GM18526 (cell line): ENCODE results near the gene ANKZF1.

Experiments
- POLR2A ChIP-seq: IDR thresholded peaks from 3 replicates; pipeline ENCODE4 v1.6.1; 2011; ENCODE audit not compliant: insufficient read length; ENCODE audit errors: extremely low read depth

The ANKZF1 gene, protein sequence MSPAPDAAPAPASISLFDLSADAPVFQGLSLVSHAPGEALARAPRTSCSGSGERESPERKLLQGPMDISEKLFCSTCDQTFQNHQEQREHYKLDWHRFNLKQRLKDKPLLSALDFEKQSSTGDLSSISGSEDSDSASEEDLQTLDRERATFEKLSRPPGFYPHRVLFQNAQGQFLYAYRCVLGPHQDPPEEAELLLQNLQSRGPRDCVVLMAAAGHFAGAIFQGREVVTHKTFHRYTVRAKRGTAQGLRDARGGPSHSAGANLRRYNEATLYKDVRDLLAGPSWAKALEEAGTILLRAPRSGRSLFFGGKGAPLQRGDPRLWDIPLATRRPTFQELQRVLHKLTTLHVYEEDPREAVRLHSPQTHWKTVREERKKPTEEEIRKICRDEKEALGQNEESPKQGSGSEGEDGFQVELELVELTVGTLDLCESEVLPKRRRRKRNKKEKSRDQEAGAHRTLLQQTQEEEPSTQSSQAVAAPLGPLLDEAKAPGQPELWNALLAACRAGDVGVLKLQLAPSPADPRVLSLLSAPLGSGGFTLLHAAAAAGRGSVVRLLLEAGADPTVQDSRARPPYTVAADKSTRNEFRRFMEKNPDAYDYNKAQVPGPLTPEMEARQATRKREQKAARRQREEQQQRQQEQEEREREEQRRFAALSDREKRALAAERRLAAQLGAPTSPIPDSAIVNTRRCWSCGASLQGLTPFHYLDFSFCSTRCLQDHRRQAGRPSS

GRCh38 chr2:219229305-219230058, at the start of gene ANKZF1, which contains the start of gene ATG9A:
Gene ANKZF1, plus strand, starts transcription at chr2:219229806. Its CDS starts 452 bp downstream, at chr2:219230258.
Gene ATG9A, minus strand, starts transcription at chr2:219229636. Its CDS starts 1,612 bp downstream, at chr2:219228024.
- peak; percentile 61 for TF ChIP-seq POLR2A

GRCh38 chr2:219180961-219181360, 48.6 kb upstream of the ANKZF1 start:
- TF ChIP-seq POLR2A, result no peak

DNA sequence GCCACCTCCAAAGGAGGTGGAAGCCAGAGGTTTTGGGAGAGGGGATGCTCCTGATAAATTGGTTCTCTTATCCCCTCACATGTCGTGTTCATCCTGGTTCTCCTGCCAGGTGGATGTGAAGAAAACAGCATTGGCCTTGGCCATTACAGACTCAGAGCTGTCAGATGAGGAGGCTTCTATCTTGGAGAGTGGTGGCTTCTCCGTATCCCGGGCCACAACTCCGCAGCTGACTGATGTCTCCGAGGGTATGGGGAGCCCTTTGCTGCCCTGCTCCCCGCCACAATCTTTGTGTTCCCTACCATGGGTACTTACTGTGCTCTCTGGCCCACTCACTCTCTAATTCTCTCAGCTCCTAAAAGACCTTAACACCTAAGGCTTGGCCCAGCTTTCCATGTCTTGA, 48.1 kb upstream of the ANKZF1 start:
- TF ChIP-seq POLR2A, result no peak

GRCh38 chr2:219182331-219183150, 47.1 kb upstream of the ANKZF1 start:
- TF ChIP-seq POLR2A, result no peak

DNA sequence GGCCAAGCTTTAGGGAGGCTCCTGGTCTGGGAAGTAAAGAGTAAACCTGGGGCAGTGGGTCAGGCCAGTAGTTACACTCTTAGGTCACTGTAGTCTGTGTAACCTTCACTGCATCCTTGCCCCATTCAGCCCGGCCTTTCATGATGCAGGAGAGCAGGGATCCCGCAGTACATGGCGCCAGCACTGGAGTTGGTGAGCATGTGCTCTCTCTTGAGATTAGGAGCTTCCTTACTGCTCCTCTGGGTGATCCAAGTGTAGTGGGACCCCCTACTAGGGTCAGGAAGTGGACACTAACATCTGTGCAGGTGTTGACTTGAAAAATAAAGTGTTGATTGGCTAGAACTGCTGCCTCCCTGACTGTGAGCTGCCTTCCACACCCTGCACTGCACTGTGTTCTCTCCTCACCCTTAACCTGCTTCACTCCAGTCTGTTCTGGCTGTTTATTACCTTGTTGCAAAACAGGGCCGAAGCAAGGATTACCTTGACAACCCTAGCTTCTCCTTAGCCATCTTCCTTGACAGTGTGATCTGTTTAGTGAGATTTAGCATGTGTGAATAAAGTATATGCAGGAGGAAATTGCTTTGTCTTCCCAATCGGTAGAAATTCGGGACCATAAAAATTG, 46.3 kb upstream of the ANKZF1 start:
- no peak for TF ChIP-seq POLR2A

DNA sequence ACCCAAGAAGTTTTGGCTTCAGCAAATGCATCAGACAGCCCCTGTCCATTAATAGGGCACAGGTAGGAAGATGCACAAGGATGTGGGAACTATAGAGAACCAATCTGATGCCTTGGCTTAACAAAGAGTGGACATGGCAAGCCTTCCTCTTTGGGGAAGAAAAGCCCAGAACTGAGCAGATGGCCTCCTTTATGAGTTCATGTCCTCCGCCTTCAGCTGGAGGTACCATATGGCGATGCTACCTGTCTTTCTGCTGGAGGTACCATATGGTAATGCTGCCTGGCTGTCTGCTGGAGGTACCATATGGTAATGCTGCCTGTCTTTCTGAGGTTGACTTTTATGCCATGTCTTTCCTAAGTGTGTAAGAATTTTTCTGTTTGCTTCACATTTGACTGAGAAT, 45.5 kb upstream of the ANKZF1 start:
- no peak for TF ChIP-seq POLR2A

GRCh38 chr2:219186754-219187456, 42.7 kb upstream of the ANKZF1 start:
- no peak for TF ChIP-seq POLR2A

DNA sequence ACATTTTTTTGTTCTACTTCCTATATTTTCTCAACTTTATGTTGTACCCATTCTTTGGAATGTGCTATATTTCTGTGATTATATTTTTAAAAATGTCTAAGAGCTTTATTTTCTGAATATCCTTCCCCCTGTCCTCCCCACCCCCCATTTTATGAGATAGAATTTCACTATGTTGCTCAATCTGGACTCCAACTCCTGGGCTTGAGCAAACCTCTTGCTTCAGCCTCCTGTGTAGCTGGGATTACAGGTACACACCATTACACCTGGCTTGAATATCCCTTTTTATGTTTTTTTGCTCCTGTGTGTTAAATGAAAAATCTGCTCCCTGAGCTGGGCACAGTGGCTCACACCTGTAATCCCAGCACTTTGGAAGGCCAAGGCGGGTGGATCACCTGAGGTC, 32.2 kb upstream of the ANKZF1 start:
- no peak for TF ChIP-seq POLR2A

GRCh38 chr2:219198974-219199373, 30.6 kb upstream of the ANKZF1 start:
- TF ChIP-seq POLR2A, result no peak

DNA sequence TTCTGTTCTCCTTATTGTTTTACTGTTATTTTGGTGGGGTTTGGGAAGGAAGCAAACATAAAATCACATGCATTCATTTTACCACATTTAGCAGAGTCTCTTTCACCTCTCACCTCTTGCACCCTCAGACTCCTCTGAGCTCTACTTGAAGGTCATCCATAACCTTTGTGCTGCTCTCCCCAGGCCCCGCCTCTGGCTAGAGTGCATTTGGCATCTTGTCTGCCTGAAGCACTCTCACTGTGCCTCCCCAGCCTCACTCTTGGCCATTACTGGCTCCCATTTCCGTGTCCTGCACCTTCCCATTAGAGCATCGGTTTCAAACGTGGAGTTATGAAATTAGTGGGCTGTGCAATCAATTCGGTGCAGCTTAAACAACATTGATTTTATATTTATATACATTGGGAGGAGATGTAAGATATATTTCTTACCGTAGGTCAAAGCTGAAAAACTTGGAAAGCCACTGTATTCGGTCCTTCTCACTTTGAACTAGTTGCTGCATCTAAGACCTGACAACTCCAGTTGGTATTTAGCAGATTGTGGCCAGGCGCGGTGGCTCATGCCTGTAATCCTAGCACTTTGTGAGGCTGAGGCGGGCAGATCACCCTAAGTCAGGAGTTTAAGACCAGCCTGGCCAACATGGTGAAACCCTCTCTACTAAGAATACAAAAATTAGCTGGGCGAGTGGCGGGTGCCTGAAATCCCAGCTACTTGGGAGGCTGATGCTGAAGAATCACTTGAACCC, 30.0 kb upstream of the ANKZF1 start:
- TF ChIP-seq POLR2A, result no peak

GRCh38 chr2:219204425-219205164, 25.0 kb upstream of the ANKZF1 start:
- no peak for TF ChIP-seq POLR2A

- TF ChIP-seq POLR2A, result no peak
Observed at GRCh38 chr2:219205165-219205538, 24.5 kb upstream of the ANKZF1 start.
